ENCODE data around the gene NTHL1.
"Not testable (repeated sequence)": the region's sequence is repeated elsewhere in the genome, so short reads cannot be mapped to it uniquely, and the experiment has no call there.

NTHL1 gene

DNA sequence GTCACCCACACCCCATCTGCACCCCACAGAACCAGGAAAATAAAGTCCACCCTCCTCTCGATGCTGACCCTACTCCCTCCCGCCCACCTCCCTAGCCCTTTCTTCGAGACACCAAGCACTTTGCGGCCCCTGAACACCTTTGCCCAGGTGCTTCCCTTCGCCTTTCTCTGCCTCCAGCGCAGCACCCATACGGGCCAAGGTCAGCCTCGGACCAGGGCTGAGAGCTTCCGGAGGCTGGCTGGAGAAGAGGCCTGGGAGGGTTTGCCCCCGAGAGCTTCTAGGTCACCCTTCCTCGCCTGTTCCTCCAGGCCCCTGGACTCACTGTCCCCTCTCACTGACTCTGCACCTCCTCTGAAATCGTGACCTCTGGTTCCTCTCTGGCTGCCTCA is 23.6 kb downstream of the NTHL1 start:
- DNase-seq (ENCODE audit: low read depth in 1 of 2, low spot score in 1 of 2), result no peak
- in situ Hi-C loops (cut with HindIII; ENCODE audit: low pct_unique_long_range_greater_than_20kb, low sequenced_read_pairs), result no loop called here
- TF ChIP-seq JUND (IDR thresholded peaks at IDR 0.05; ENCODE audit: low read depth), result no peak

GRCh38 chr16:2023092-2024031 is 24.3 kb downstream of the NTHL1 start:
- DNase-seq (ENCODE audit: low read depth in 1 of 2, low spot score in 1 of 2), result peak; percentile 91 to 94
- in situ Hi-C loops (cut with HindIII; ENCODE audit: low pct_unique_long_range_greater_than_20kb, low sequenced_read_pairs), result no loop called here
- no peak for TF ChIP-seq JUND (IDR thresholded peaks at IDR 0.05; ENCODE audit: low read depth)

DNA sequence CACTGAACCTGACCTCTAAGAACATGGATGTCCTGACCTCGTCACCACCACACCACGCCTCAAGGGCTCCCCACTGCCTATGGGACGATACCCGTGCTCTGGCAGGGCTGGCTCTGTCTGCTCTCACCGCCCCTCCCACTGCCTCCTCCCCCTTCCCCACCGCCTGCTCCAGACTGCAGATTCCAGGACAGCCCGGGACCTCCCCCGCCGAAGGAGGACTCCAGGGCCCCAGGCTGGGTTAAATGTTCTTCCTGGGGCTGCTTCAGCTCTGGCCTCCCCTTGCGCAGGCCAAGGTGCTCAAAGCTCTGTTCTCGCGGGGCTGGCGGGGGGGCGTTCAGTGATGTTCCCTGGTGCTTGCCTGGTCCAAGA is 24.9 kb downstream of the NTHL1 start:
- peak; percentile 75 to 84 for DNase-seq (ENCODE audit: low read depth in 1 of 2, low spot score in 1 of 2)
- no peak for TF ChIP-seq JUND (IDR thresholded peaks at IDR 0.05; ENCODE audit: low read depth)
- in situ Hi-C loops (cut with HindIII; ENCODE audit: low pct_unique_long_range_greater_than_20kb, low sequenced_read_pairs), result no loop called here

DNA sequence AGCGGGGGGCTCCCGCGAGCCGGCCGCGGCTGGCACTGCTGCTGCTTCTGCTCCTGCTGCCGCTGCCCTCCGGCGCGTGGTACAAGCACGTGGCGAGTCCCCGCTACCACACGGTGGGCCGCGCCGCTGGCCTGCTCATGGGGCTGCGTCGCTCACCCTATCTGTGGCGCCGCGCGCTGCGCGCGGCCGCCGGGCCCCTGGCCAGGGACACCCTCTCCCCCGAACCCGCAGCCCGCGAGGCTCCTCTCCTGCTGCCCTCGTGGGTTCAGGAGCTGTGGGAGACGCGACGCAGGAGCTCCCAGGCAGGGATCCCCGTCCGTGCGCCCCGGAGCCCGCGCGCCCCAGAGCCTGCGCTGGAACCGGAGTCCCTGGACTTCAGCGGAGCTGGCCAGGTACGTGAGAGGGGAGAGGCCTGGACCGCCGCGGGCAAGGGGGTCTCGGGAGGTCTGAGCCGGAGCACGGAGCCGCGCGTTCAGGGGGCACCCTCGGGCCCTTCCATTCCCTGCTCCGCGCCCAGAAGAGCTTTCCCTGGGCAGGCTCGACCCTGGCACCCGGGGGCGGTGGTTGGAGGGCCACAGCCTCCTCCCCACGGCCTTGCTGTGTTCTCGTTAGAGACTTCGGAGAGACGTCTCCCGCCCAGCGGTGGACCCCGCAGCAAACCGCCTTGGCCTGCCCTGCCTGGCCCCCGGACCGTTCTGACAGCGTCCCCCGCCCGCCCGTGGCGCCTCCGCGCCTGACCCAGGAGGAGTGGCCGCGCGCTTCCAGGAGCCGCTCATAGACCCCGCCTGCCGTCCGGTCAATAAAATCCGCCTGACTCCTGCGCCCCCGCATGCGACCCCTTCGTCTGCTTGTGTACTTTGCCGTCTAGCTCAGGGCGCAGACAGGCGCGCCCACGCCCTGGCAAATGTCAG is 27.5 kb downstream of the NTHL1 start:
- no peak for DNase-seq (ENCODE audit: low read depth in 1 of 2, low spot score in 1 of 2)
- TF ChIP-seq JUND (IDR thresholded peaks at IDR 0.05; ENCODE audit: low read depth), result no peak
- in situ Hi-C loops (cut with HindIII; ENCODE audit: low pct_unique_long_range_greater_than_20kb, low sequenced_read_pairs), result no loop called here

GRCh38 chr16:2019518-2019920 is 28.1 kb downstream of the NTHL1 start, which contains the start of gene NPW:
Gene NPW (plus strand): TSS chr16:2019785.
- no peak for TF ChIP-seq JUND (IDR thresholded peaks at IDR 0.05; ENCODE audit: low read depth)
- in situ Hi-C loops (cut with HindIII; ENCODE audit: low pct_unique_long_range_greater_than_20kb, low sequenced_read_pairs), result no loop called here
- no peak for DNase-seq (ENCODE audit: low read depth in 1 of 2, low spot score in 1 of 2)

DNA sequence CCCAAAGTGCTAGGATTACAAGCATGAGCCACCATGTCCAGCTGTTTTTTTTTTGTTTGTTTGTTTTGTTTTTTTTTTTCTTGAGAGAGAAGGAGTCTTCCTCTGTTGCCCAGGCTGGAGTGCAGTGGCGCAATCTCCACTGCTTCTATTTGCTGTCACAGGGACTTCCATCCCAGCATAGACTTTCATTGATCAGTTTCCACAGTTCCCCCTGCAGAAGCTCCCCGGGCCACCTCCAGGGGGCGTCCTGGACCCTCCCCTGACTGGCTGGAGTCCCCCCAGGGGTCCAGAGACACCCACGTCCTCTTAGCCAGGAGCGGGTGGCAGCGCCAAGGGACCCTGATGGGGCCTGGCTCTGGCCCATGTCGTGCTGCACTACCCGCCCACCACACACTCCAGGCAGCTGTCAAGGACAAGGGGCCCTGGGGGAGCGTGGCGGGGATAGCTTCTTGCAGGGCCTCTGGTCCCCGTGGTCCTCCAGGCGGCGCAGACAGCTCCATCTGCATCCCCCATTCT is 31.2 kb downstream of the NTHL1 start:
- in situ Hi-C loops (cut with HindIII; ENCODE audit: low pct_unique_long_range_greater_than_20kb, low sequenced_read_pairs), result no loop called here

GRCh38 chr16:2015947-2016208 is 31.8 kb downstream of the NTHL1 start:
- no peak for TF ChIP-seq JUND (IDR thresholded peaks at IDR 0.05; ENCODE audit: low read depth)

More for the DNA sequence above, 31.2 kb downstream of the NTHL1 start:
- TF ChIP-seq JUND (IDR thresholded peaks at IDR 0.05; ENCODE audit: low read depth), result no peak
- DNase-seq (ENCODE audit: low read depth in 1 of 2, low spot score in 1 of 2), result no peak

DNA sequence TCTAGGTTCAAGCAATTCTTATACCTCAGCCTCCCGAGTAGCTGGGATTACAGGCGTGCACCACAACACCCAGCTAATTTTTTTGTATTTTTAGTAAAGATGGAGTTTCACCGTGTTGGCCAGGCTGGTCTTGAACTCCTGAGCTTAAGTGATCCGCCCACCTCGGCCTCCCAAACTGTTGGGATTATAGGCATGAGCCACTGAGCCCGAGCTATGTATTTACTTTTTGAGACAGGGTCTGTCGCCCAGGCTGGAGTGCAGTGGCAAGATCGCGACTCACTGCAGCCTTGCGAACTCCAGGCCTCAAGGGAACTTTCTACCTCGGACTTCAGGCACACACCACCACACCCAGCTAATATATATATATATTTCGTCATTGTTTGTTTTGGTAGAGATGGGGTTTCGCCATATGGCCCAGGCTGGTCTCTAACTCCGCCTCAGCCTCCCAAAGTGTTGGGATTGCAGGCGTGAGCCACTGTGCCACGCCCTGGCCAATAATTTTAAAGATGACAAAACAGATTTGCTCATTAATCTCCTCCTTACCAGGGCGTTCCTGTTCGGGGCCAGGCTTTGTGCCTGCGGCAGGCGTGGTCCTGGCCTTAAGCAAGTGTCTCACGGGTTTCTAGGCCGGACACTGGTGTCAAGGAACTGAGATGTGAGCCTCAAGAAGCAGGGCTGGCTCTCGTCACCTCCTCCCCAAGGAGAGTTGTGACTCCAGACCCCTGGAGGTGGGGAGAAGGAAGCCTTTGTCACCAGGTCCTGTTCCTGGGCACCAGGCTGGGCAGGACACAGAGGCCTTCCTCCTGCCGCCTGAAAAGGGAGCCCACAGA is 32.3 kb downstream of the NTHL1 start:
- TF ChIP-seq JUND (IDR thresholded peaks at IDR 0.05; ENCODE audit: low read depth), result no peak
- in situ Hi-C loops (cut with HindIII; ENCODE audit: low pct_unique_long_range_greater_than_20kb, low sequenced_read_pairs), result no loop called here
- peak in 1 of 2 experiments; percentile 86 for DNase-seq (ENCODE audit: low read depth in 1 of 2, low spot score in 1 of 2)

More at GRCh38 chr16:2015947-2016208, 31.8 kb downstream of the NTHL1 start:
- no peak for DNase-seq (ENCODE audit: low read depth in 1 of 2, low spot score in 1 of 2)
- in situ Hi-C loops (cut with HindIII; ENCODE audit: low pct_unique_long_range_greater_than_20kb, low sequenced_read_pairs), result no loop called here

DNA sequence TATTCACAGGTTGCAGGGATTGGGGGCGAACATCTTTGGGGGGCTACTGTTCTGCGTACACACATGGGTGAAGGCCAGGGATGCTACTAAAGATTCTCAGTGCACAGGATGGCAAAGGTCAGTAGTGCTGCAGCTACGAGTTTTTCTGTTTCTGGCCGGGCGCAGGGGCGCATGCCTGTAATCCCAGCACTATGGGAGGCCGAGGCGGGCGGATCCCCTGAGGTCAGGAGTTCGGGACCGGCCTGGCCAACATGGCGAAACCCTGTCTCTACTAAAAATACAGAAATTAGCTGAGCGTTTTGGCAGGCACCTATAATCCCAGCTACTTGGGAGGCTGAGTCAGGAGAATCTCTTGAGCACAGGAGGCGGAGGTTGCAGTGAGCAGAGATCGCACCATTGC is 34.1 kb downstream of the NTHL1 start:
- no peak for TF ChIP-seq JUND (IDR thresholded peaks at IDR 0.05; ENCODE audit: low read depth)
- in situ Hi-C loops (cut with HindIII; ENCODE audit: low pct_unique_long_range_greater_than_20kb, low sequenced_read_pairs), result no loop called here

DNA sequence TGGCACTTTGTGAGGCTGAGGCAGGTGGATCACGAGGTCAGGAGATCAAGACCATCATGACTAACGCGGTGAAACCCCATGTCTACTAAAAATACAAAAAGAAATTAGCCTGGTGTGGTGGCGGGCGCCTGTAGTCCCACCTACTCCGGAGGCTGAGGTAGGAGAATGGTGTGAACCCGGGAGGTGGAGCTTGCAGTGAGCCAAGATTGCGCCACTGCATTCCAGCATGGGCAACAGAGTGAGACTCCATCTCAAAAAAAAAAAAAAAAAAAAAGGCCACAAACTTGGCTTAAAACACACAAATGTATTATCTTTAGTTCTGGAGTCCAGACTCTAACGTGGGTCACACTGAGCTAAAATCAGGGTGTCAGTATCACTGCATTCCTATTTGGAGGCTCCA is 35.9 kb downstream of the NTHL1 start:
- in situ Hi-C loops (cut with HindIII; ENCODE audit: low pct_unique_long_range_greater_than_20kb, low sequenced_read_pairs); DNase-seq (ENCODE audit: low read depth in 1 of 2, low spot score in 1 of 2): not testable (repeated sequence)

More for the DNA sequence above, 34.1 kb downstream of the NTHL1 start:
- no peak for DNase-seq (ENCODE audit: low read depth in 1 of 2, low spot score in 1 of 2)

- no peak for TF ChIP-seq JUND (IDR thresholded peaks at IDR 0.05; ENCODE audit: low read depth)
- in situ Hi-C loops (cut with HindIII; ENCODE audit: low pct_unique_long_range_greater_than_20kb, low sequenced_read_pairs), result no loop called here
Measured at GRCh38 chr16:2009791-2010510, 37.7 kb downstream of the NTHL1 start, which contains the start of gene ZNF598. Gene ZNF598 (minus strand): TSS chr16:2009821.

More at GRCh38 chr16:2009791-2010510, 37.7 kb downstream of the NTHL1 start, which contains the start of gene ZNF598:
- DNase-seq (ENCODE audit: low read depth in 1 of 2, low spot score in 1 of 2), result peak; percentile 86 to 90
